NB4 (cell line): ENCODE data around the gene LMO1.

Experiments used
- MYC ChIP-seq: IDR thresholded peaks from 2 replicates; pipeline ENCODE4 v1.6.1; 2011; ENCODE audit warnings: low read depth, low read length
- POLR2A ChIP-seq: IDR thresholded peaks from 2 replicates; pipeline ENCODE4 v1.6.1; 2011; ENCODE audit warnings: mild to moderate bottlenecking; ENCODE audit not compliant: insufficient read length; ENCODE audit errors: extremely low read depth
- TF ChIP-seq, protein P1 (sequence below): IDR thresholded peaks from one replicate; pipeline ENCODE4 v1.5.1; 2012; ENCODE audit warnings: low read depth, low read length
- TF ChIP-seq, protein P2 (sequence below): IDR thresholded peaks from 2 replicates; pipeline ENCODE4 v1.6.1; 2011; ENCODE audit warnings: low read depth, low read length

DNA sequence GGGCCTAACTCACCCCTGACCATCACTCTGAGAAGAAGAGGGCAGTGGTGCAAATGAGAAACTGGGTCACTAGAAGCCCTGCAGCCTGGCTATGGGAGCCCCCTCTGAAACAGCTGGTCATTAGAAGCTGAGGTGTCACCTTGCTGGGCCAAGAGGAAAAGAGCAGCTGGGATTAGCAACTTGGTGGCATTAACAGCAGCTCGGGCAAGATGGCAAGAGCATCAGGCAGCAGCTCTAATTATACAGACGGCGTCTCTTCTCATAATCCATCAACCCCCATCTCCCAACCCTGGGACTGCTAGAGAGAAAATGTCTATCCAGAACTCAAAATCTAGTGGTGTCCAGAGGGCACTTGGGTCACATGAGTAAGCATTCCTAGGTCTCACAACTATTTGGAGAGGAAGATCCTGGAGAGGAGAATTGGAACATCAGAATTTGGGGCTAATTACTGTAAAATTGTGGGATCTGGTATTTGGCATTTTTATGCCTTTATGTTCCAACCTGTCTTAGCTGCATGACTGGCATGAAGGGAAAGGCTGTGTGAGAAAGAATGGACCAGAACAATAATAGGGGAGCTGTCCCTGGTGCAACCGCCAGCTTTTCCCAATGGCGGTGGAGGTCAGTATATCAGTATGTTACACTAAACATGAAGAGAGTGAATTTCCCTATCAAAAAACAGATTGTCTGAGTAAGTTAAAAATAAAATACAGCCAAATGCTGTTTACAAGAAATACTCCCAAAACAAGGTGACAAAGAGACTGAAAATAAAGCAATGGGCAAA is 7.6 kb upstream of the LMO1 start:
- TF ChIP-seq POLR2A = no peak
- TF ChIP-seq, protein P1, sequence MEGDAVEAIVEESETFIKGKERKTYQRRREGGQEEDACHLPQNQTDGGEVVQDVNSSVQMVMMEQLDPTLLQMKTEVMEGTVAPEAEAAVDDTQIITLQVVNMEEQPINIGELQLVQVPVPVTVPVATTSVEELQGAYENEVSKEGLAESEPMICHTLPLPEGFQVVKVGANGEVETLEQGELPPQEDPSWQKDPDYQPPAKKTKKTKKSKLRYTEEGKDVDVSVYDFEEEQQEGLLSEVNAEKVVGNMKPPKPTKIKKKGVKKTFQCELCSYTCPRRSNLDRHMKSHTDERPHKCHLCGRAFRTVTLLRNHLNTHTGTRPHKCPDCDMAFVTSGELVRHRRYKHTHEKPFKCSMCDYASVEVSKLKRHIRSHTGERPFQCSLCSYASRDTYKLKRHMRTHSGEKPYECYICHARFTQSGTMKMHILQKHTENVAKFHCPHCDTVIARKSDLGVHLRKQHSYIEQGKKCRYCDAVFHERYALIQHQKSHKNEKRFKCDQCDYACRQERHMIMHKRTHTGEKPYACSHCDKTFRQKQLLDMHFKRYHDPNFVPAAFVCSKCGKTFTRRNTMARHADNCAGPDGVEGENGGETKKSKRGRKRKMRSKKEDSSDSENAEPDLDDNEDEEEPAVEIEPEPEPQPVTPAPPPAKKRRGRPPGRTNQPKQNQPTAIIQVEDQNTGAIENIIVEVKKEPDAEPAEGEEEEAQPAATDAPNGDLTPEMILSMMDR = no peak
- TF ChIP-seq, protein P2, sequence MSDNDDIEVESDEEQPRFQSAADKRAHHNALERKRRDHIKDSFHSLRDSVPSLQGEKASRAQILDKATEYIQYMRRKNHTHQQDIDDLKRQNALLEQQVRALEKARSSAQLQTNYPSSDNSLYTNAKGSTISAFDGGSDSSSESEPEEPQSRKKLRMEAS = no peak
- no peak for TF ChIP-seq MYC
